Gastrocnemius medialis (tissue), 4 donors: ENCODE results near the gene MRPS2.

Experiments used
- CTCF ChIP-seq, 5 experiments: fragments of 450-650 bp in 3 of 5; fragments of 200-600 bp in 2 of 5; sonication (generic) in 2 of 5; IDR thresholded peaks in 4 of 5; conservative IDR thresholded peaks in 1 of 5; 1 replicate in 4 of 5; 2 replicates in 1 of 5; pipeline ENCODE4 v1.5.1; 2016 to 2019; ENCODE audit warnings: antibody characterized with exemption in 5 of 5, mild to moderate bottlenecking in 3 of 5, moderate library complexity in 3 of 5
- POLR2A ChIP-seq, 2 donors: fragments of 450-650 bp; IDR thresholded peaks; one replicate each; pipeline ENCODE4 v1.6.1; 2017; ENCODE audit warnings: antibody characterized with exemption in 2 of 2, mild to moderate bottlenecking in 2 of 2, moderate library complexity in 2 of 2

- TF ChIP-seq CTCF (IDR thresholded peaks at IDR 0.05 in 4 of 5, conservative IDR thresholded peaks at IDR 0.05 in 1 of 5) (no peak), POLR2A (IDR thresholded peaks at IDR 0.05) (no peak)
Measured at GRCh38 chr9:135501261-135502167, 1.0 kb downstream of the MRPS2 start.
